Activated CD4-positive, alpha-beta T cell treated with anti-CD3 and anti-CD28 coated beads, Interleukin-2, amount 10 ng/mL, durations not matched to agents 24 days and 14 days (primary cell): Measurements from ENCODE around the gene POLA1. TPM values are rescaled to one million over a fixed set of nuclear protein-coding genes. Genes with fewer than 3 reads are reported as not detected.

Experiments used
- DNase-seq: peaks from one replicate; pipeline ENCODE4 v3.0.0; 2022
- H3K27ac Mint-ChIP-seq: one replicate; pipeline ENCODE4 v1.8.0; 2022; ENCODE audit warnings: mild to moderate bottlenecking, mixed read lengths
- H3K27me3 Mint-ChIP-seq: one replicate; pipeline ENCODE4 v1.8.0; 2022; ENCODE audit warnings: mixed read lengths
- H3K36me3 Mint-ChIP-seq: one replicate; pipeline ENCODE4 v1.8.0; 2022; ENCODE audit warnings: low read depth, mild to moderate bottlenecking, mixed read lengths
- H3K4me1 Mint-ChIP-seq: one replicate; pipeline ENCODE4 v1.8.0; 2021; ENCODE audit warnings: mixed read lengths
- H3K4me3 Mint-ChIP-seq: one replicate; pipeline ENCODE4 v1.8.0; 2022; ENCODE audit warnings: mild to moderate bottlenecking, moderate library complexity, mixed read lengths
- H3K9me3 Mint-ChIP-seq: one replicate; pipeline ENCODE4 v1.8.0; 2021; ENCODE audit warnings: mixed read lengths
- intact Hi-C: fragments of 100-400 bp; cut with micrococcal nuclease; formaldehyde crosslinking; loops from one replicate; pipeline ENCODE4 v1.15.1; 2023
- total RNA-seq: library from RNA; stranded (reverse); gene quantifications from 2 replicates; pipeline ENCODE4 v1.2.3, GENCODE V29; 2022

Gene POLA1
- total RNA-seq, 1 donor from 2014 or later, result 42.6 TPM

GRCh38 chrX:24728530-24728929, 34.8 kb downstream of the POLA1 start:
- H3K4me1 Mint-ChIP-seq, result no peaks in the 10 kb centered on the region
- no peaks in the 10 kb centered on the region for H3K27me3 Mint-ChIP-seq
- H3K27ac Mint-ChIP-seq, result no peak overlapping the region
- no peak overlapping the region for H3K4me3 Mint-ChIP-seq
- H3K36me3 Mint-ChIP-seq, result peaks cover 43% of the 10 kb centered on the region
- intact Hi-C loops, result no loop called here
- no peaks in the 10 kb centered on the region for H3K9me3 Mint-ChIP-seq
- no peak for DNase-seq

GRCh38 chrX:24732766-24733500, 39.2 kb downstream of the POLA1 start:
- Mint-ChIP-seq H3K4me3 (no peak overlapping the region), H3K27me3 (no peaks in the 10 kb centered on the region), H3K36me3 (peaks cover 27% of the 10 kb centered on the region), H3K9me3 (no peaks in the 10 kb centered on the region), H3K4me1 (no peaks in the 10 kb centered on the region), H3K27ac (no peak overlapping the region)
- intact Hi-C loops, result no loop called here
- DNase-seq, result no peak

DNA sequence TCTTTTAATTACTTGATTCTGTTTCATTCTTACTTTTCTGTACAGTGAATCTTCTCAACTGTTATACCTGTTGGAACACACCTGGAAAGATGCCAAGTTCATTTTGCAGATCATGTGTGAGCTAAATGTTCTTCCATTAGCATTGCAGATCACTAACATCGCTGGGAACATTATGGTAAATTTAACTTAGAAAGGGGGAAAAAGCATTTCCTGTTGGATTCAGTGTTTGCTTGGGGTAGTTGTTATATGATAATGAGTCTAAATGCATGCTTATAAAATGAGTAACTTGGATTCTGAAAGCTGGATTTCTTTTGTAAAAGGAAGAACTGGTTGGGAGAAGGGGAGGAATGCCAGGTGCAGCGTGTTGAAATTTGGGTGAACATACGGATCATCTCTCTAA, 47.6 kb downstream of the POLA1 start:
- intact Hi-C loops, result no loop called here
- no peaks in the 10 kb centered on the region for H3K4me1 Mint-ChIP-seq
- H3K27me3 Mint-ChIP-seq, result no peaks in the 10 kb centered on the region
- no peak for DNase-seq
- peaks cover 25% of the 10 kb centered on the region for H3K36me3 Mint-ChIP-seq
- no peaks in the 10 kb centered on the region for H3K9me3 Mint-ChIP-seq
- H3K4me3 Mint-ChIP-seq, result no peak overlapping the region
- H3K27ac Mint-ChIP-seq, result no peak overlapping the region

- no peak overlapping the region for H3K27ac Mint-ChIP-seq
- no peak for DNase-seq
- H3K27me3 Mint-ChIP-seq, result no peaks in the 10 kb centered on the region
- H3K4me1 Mint-ChIP-seq, result no peaks in the 10 kb centered on the region
- peaks cover 19% of the 10 kb centered on the region for H3K36me3 Mint-ChIP-seq
- no peaks in the 10 kb centered on the region for H3K9me3 Mint-ChIP-seq
- H3K4me3 Mint-ChIP-seq, result no peak overlapping the region
- intact Hi-C loops, result no loop called here
Observed at GRCh38 chrX:24748196-24748595, 54.5 kb downstream of the POLA1 start.

- peaks cover 4% of the 10 kb centered on the region for H3K9me3 Mint-ChIP-seq
- no peak for DNase-seq
- no peaks in the 10 kb centered on the region for H3K27me3 Mint-ChIP-seq
- H3K27ac Mint-ChIP-seq, result no peak overlapping the region
- peaks cover 42% of the 10 kb centered on the region for H3K36me3 Mint-ChIP-seq
- H3K4me1 Mint-ChIP-seq, result peaks cover 2% of the 10 kb centered on the region
- intact Hi-C loops, result loop anchor here (10.0 kb wide), 1 partner anchor 265 kb away; no protein-coding TSS in a partner anchor
- no peak overlapping the region for H3K4me3 Mint-ChIP-seq
Observed at GRCh38 chrX:24759786-24760185, 66.1 kb downstream of the POLA1 start.

DNA sequence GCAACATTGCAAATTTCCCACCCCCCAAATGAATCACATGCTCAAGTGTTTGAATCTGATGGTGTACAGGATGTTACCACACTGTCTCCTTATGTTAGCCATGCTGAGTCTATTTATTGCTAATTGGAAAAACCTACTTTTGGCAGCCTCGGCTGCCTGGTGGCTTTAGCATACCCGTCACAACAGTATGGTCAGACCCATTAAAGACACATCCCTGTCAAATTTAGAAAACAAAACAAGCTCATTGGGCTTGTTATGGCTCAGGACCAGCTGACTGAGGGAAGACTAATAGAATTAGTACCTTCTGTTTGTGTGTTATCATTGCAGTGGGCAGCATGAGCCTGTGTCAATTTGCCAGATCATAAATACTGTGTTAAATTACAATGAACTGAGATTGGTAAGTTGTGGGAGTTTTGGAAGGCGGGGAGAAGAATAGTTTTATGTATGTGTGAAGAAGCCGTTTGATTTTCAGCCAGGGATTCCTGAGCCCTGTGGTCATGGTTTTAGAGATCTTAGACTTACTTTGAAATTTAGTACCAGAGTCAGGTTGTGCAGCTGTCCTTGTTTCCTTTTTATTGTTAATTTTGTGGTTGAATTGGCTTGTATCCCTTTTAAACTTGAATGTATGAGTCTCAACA, 66.8 kb downstream of the POLA1 start:
- peaks cover 4% of the 10 kb centered on the region for H3K9me3 Mint-ChIP-seq
- H3K27ac Mint-ChIP-seq, result no peak overlapping the region
- no peaks in the 10 kb centered on the region for H3K27me3 Mint-ChIP-seq
- DNase-seq, result no peak
- peaks cover 44% of the 10 kb centered on the region for H3K36me3 Mint-ChIP-seq
- intact Hi-C loops, result no loop called here
- no peak overlapping the region for H3K4me3 Mint-ChIP-seq
- H3K4me1 Mint-ChIP-seq, result peaks cover 2% of the 10 kb centered on the region

GRCh38 chrX:24761306-24761705, 67.6 kb downstream of the POLA1 start:
- H3K36me3 Mint-ChIP-seq, result peaks cover 47% of the 10 kb centered on the region

DNA sequence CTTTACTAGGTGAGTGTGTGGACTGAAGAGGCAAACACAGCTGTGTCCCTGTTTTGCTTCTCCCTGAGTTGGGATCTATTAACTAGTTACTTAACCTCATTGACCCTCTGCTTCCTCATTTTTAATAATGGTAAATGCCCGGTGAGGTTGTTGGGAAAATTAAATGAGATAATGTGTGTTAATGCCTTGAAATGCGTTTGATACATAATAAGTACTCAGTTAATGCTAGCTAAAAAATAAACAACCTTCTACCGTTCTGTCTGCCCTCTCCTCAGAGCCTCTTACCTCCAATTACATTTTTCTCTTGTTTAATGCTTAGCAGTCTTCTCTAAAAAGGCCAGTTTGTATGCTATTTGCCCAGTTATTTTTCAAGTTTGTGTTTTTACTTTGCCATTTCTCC, 70.3 kb downstream of the POLA1 start:
- H3K27ac Mint-ChIP-seq, result no peak overlapping the region
- H3K4me3 Mint-ChIP-seq, result no peak overlapping the region
- peaks cover 10% of the 10 kb centered on the region for H3K4me1 Mint-ChIP-seq
- H3K9me3 Mint-ChIP-seq, result peaks cover 4% of the 10 kb centered on the region
- H3K36me3 Mint-ChIP-seq, result peaks cover 56% of the 10 kb centered on the region
- DNase-seq, result no peak
- intact Hi-C loops, result no loop called here
- H3K27me3 Mint-ChIP-seq, result no peaks in the 10 kb centered on the region

More at GRCh38 chrX:24761306-24761705, 67.6 kb downstream of the POLA1 start:
- H3K4me3 Mint-ChIP-seq, result no peak overlapping the region
- H3K27me3 Mint-ChIP-seq, result no peaks in the 10 kb centered on the region
- H3K9me3 Mint-ChIP-seq, result peaks cover 4% of the 10 kb centered on the region
- DNase-seq, result no peak
- no peak overlapping the region for H3K27ac Mint-ChIP-seq
- intact Hi-C loops, result no loop called here
- H3K4me1 Mint-ChIP-seq, result peaks cover 2% of the 10 kb centered on the region

GRCh38 chrX:24767557-24767956, 73.8 kb downstream of the POLA1 start:
- Mint-ChIP-seq H3K9me3 (no peaks in the 10 kb centered on the region), H3K4me1 (peaks cover 8% of the 10 kb centered on the region), H3K27ac (no peak overlapping the region), H3K27me3 (no peaks in the 10 kb centered on the region), H3K36me3 (peaks cover 38% of the 10 kb centered on the region), H3K4me3 (no peak overlapping the region)
- DNase-seq, result no peak
- intact Hi-C loops, result no loop called here

GRCh38 chrX:24768556-24768955, 74.8 kb downstream of the POLA1 start:
- Mint-ChIP-seq H3K4me1 (peaks cover 8% of the 10 kb centered on the region), H3K4me3 (no peak overlapping the region), H3K27me3 (no peaks in the 10 kb centered on the region), H3K27ac (no peak overlapping the region), H3K36me3 (peaks cover 33% of the 10 kb centered on the region), H3K9me3 (no peaks in the 10 kb centered on the region)
- intact Hi-C loops, result no loop called here
- DNase-seq, result no peak

DNA sequence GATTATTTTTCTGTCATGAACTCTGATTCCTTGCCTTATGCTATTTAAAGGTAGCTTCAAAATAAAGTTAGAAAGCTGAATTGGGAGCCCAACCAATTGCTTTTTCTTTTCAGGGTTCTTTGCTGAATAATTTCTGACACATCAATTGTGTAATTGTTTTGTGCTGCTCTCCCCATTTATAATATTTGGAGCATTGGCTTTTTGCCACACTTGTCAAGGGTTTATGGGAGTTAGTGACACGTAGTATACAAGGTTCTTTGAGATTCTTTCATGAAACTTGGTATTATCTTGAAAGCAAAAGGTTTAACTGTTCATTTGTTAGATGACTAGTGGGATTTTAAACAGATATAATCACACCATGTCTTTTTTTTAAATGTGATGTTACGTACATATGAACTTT, 80.9 kb downstream of the POLA1 start:
- no peak overlapping the region for H3K4me3 Mint-ChIP-seq
- H3K36me3 Mint-ChIP-seq, result peaks cover 15% of the 10 kb centered on the region
- intact Hi-C loops, result no loop called here
- H3K27ac Mint-ChIP-seq, result no peak overlapping the region
- no peaks in the 10 kb centered on the region for H3K27me3 Mint-ChIP-seq
- H3K9me3 Mint-ChIP-seq, result no peaks in the 10 kb centered on the region
- peaks cover 2% of the 10 kb centered on the region for H3K4me1 Mint-ChIP-seq
- no peak for DNase-seq

DNA sequence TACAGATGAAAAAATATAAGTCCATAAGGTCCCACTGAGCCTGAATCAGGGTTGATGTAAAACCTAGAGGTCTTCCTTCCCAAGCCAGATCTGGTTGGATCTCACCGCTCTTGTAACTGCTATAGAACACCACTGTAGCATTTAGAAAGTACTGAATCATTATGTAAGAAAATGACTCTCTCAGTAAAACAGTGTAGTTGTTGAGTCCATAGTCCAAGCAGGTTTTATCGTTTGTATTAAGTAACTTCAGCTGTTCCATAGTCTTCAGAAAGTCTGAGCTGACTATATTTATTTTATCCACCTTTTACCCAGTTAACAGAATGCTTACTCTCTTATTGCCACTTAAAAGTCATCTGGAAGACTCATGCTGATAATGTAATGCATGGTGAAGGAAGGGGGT, 82.2 kb downstream of the POLA1 start:
- Mint-ChIP-seq H3K27ac (no peak overlapping the region), H3K36me3 (peaks cover 18% of the 10 kb centered on the region), H3K9me3 (no peaks in the 10 kb centered on the region), H3K4me3 (no peak overlapping the region), H3K4me1 (peaks cover 2% of the 10 kb centered on the region), H3K27me3 (no peaks in the 10 kb centered on the region)
- intact Hi-C loops, result no loop called here
- DNase-seq, result no peak

DNA sequence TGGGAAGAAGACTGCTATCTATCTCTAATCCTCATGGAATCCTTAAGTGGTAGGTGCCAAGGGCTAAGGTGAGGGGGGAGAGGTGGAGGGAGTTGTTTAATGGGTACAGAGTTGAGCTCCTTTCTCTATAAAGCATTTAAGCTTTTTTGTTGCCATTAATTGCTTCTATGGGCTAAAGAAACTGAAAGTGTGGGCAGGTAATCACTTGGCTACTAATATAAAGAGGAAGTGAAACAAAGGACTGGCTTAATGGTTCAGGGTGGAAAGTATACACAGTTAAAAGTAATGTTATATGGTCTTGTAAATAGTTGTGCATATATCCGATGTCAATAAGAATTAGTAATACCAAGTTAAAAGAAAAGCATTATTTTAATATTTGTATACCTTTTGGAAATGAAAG, 83.9 kb downstream of the POLA1 start:
- Mint-ChIP-seq H3K36me3 (peaks cover 20% of the 10 kb centered on the region), H3K4me3 (no peak overlapping the region), H3K4me1 (peaks cover 2% of the 10 kb centered on the region), H3K27me3 (no peaks in the 10 kb centered on the region), H3K9me3 (no peaks in the 10 kb centered on the region), H3K27ac (no peak overlapping the region)
- intact Hi-C loops, result no loop called here
- no peak for DNase-seq

DNA sequence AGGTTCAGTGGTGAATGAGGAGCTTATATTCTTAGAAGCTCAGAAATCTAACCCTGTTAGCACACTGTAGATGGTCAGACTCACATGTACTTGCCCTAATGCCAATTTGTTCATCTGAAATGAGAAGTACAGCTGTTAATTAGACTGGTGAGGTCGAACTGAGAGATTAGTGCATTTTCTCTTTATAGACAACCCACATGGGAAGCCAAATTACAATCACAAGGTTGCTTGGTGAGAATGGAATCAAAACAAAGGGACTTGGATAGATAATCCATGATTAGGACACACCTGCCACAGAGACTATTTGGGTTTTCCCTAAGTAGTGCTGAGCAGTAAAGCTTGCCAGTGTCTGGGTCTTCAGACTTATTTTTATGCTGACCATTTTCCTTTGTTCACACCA, 88.3 kb downstream of the POLA1 start:
- intact Hi-C loops, result no loop called here
- Mint-ChIP-seq H3K9me3 (no peaks in the 10 kb centered on the region), H3K36me3 (peaks cover 18% of the 10 kb centered on the region), H3K4me3 (no peak overlapping the region), H3K27ac (no peak overlapping the region), H3K27me3 (no peaks in the 10 kb centered on the region), H3K4me1 (peaks cover 2% of the 10 kb centered on the region)
- DNase-seq, result no peak
